Stimulated activated CD4-positive, alpha-beta T cell treated with anti-CD3 and anti-CD28 coated beads, Interleukin-4, amount 100 ng/mL, for 4 hours (primary cell): ENCODE data around the gene TP53I13.

Source experiments
- DNase-seq, 2 experiments: peaks; one replicate each; pipeline ENCODE4 v3.0.0-alpha.2; 2020

TP53I13 gene

DNA sequence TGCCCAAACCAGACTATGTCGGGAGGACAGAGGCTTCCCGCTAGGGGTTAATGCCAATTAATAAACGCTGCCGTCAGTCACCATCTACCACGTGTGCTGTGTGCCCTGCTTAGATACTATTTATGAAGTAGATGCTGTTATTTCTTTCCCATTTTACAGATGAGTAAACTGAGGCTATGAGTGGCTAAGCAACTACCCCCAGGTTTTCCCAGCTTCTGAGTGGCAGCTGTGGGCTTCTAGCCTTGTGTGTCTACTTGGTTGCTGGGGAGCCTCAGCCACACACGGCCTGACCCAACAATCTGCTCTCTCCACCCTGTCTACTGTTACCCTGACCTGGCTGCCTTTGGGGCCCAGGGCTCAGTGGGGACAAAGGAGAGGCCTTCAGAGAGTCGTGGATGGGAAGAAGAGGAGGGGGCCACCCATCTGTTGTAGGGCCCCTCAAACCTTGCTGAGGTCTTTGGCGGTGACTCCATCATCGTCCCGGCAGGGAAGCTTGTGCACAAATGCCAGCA, 13.8 kb downstream of the TP53I13 start:
- DNase-seq, result no peak

DNA sequence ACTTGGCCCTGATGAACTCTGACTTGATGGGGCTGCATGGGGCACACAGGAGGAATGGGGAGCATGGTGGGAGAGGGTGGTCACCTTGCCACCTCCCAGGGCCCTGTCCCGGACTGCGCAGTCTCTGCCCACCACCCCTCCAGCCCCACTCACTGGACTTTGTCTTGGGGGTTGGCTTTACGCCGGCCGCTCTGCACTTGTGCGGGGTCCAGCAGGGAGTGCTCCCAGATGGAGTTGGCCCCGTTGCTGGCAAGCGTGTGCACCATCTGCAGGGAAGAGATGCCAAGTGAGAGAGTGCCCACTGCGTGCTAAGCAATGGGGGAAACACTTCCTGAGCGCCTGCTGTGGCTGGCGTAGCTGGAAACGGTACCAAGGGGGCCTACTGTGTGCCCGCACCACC, 14.3 kb downstream of the TP53I13 start:
- no peak for DNase-seq

DNA sequence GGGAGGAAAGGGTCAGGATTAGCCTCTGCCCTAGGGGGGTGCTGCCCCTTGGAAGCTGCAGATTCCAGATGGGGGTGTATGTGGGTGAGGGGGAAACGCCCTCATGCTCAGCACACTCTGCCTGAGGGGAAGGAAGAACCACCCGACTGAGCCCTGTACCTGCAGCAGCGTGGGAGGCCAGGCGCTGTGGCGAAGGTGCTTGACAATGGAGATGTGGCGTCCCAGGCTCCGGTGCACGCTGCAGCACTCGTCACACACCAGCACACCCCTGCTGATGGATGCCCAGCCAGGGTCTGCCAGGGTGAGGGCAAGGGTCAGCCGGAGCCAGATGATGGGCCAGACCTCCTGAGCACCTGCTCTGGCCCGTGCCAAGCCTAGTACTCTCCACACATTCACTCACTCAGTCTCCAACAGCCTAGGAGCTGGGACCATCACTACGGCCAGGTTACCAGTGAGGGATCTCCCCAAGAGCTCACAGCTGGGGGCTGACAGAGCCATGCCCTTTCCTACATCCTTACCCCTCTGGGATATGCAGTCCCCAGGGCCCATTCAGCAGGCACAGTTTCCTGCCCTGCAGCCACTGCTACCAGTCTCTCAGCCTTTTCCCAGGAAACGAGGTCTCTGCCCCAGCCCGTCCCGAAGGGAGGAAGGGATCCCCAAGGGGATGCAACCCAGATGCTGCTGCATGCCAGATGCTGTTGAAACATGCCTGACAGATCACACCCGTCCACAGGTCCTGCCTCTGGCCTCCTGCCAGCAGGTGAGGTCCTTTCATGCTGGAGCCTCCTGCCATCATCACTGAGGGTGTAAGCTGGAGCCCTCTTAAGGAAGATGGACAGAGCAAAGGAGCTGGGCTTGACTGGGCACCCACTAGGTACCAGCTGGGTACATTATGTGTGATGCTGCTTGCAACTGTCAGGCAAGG, 15.1 kb downstream of the TP53I13 start:
- no peak for DNase-seq

DNA sequence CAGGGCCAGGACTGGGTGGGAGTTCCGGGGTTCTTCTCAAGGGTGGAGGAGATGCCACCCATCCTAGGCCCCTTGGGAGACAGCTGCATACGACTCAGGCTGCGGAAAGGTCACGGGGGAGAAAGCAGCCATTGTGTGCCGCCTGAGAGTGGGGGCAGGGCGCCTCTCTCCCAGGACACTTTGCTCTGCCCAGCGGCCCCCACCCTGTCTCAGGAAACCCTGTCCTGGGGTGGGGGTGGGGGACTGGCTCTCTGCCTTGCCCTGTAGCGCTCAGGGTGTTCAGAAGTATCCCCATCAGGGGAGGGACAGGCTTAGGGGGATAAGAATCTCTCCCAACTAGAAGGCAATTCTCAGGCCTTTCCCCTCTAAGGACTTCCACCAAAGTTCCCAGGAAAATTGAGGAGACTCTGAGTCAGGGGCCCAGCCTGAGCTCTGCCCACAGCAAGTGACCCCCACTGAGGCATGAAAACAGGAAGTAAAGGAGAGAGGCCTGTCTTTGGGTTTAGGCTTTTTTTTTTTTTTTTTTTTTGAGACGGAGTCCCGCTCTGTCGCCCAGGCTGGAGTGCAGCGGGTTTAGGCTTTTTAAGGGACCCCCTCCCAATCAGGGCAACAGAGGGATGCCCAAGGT, 16.1 kb downstream of the TP53I13 start:
- DNase-seq, result no peak

DNA sequence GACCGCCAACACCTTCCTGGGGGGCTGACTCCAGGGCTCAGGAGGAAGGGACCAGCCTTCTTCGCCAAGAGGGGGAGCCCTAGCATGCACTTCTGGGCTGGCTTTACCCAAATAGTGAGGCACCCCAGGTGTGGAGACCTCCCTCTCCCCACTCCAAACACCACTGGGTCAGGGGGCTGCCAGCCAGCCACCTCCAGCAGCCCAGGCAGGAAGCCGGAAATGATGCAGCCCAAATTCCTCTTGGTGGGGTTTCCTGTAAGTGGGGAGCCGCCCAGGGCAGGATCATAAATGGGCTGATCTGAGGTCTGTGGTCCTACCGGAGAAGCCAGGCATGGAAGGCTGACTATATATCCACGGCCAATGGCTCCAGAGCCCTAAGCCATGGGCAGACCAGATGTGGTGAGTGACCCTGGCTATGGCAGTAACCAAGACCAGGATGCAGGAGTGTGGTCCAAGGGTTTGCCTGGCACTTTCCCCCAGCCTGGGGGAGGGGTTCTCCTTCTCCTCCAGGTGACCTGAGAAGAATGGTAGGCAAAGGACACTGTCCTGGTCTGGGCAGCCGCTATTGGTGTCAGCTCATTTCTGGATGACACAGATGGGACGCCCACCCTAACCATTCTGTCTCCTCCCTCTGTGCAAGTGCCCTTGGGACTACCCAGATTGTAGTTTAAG, 16.7 kb downstream of the TP53I13 start:
- peak in 1 of 2 experiments; percentile 36 for DNase-seq

DNA sequence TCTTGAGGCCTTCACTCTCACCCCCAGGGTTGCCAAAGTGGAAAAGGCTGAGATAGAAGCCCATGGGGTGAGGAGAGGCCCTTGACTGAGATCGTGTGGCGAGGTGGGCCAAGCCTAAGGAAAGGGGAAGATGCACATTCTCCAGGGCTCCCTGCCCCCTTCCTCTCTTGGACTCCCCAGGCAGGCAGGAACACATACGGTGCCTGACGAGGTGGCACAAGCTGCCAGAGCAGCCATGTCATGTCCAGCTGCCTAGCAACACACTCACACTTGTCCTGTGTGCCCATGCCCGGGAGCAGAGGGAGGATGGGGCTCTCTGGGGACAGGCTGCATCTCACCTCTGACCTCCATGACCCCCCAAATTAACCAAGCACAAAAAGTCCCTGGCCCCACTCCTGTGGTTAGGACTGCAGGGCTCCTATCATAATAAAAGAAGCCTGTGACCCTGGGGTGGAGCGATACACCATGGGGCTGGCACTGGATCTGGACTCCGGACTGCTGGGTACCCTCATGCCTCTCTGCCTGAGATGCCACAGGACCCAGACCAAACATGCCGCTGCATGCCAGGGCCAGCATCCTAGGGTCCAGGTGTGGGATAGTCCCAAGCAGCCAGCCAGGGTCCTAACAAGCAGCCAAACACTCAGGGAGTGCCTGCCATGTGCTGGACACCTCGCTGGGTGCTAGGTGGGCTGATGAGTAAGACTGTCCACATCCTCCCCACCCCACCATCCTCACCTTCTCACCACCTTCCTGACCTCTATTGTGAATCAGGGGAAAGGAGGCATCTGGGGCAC, 18.4 kb downstream of the TP53I13 start:
- DNase-seq, result no peak

DNA sequence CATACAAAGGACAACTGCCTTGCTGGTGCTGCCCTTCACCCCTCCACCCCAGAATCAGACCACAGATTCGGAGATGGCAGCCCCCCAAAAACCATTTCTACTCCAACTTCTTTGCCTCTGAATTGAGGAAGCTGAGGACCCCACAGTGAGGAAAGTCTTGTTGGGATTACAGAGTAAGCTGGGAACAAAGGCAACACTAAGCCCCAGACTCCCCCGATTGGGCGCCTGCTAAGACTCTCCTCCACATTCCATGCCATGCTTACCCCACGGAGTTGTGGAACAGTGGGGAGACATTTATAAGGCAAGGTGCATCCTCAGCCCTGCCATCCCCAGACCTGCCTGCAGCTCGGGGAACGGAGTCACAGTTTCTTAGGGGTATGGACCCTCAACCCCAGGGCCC, 19.1 kb downstream of the TP53I13 start:
- DNase-seq, result no peak

DNA sequence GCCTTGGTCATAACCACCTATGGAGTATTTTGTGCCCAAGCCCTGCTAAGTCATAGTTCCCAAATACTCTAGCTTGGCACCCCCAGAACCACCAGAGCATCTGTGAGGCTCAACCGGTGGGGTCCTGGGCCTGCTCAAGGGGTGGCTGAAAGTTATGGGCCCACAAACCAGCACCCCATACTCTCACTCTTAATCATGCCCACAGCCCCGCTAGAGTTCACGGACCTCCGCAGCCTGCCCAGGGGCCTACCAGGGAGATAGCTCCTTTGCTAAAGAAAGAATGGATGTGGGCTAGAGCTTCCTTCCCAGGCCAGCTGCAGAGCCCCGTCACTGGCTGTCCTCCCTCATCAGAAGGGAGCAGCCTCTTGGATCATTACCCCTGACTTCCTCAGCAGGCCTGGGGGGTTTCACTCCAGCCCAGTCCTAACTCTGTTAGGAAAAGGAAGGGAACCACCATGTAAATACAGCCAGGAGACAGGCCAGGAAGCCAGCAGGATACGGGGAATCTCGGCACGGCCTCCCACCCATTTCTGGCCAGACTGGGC, 19.6 kb downstream of the TP53I13 start:
- DNase-seq, result no peak

DNA sequence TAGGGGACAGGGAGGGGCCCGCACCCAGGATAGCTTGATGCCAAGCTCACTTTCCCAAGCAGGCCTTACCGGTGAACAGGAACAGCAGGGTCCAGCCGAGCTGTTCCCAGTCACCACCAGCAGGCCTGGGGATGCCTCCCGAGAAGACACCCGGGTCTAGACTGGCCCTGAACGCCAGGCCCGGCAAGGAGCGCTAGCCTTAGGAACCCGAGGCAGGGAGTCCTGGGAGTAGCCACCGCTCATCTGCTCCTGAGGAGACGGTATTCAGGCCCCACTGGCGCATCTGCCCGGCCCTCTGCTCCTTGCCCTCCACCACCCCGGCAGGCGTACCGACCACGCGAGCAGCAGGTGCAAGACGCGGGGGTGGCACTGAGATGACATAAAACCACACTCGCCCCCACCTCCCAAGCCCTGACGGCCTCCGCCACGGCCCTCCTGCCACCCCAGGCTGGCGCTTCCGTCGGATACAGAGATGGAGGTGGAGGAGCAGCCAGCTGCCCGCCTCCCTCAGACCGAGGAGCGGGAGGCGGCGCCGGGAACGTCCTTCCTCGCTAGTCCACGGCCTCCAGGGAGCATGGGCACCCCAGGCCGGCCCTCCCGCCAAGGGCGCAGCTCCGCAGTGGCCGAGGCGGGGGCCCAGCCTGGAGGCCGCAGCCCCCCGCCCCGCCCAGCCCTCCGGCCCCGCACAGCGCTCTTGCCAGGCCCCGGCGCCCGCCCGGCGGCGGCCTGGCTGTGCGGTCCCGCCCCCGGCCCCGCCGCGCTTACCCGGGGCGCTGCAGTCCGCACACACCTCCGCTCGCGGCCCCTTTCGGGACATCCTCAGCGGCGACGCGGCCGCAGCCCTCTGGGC, 20.3 kb downstream of the TP53I13 start:
- DNase-seq, result peak; percentile 57 to 80

DNA sequence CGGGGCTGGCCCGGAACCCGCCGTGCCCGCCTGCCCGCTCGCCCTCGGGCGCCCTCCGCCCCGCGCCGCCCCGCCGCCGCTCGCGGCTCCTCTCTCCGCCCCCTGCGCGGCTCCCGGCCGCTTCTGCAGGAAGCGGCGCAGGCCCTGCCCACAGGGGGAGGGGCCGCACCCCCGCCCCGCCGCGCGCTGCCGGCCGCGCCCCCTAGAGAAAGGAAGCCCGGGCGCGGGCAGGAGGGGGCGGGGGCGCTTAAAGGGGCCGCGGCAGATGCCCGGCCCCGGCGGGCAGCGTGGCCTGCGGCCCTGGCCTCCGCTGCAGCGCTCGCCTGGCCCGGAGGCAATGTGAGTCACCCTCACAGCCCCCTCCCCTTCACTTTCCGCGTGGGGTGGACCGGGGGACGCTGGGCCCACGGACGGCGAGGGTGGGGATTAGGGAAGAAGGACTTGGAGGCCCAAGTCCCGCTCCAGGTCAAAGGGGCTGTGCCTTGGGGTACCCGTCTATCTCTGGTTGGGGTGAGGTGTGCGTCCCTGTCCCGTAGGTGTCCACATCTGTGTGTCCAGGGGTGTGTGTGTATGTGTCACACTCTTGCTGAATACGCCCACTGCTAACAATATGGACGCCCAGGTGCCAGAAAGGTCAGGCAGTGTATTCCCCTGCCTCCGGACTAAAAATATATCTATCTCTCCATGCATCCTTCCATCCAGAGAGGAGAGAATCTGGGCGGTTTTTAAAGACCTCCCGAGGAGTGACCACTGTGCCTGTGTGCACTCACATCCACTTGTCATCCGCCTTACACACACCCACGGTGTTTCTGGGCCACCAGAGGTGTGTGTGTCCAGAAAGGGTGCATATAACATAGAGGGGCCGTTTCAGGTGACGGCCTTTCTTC, 21.3 kb downstream of the TP53I13 start, which contains the start of gene GIT1:
Gene GIT1 (minus strand): TSS at position 125 of the 887 bp plus-strand sequence. CDS start 270 bp downstream, outside the sequence.
- peak; percentile 82 to 84 for DNase-seq

DNA sequence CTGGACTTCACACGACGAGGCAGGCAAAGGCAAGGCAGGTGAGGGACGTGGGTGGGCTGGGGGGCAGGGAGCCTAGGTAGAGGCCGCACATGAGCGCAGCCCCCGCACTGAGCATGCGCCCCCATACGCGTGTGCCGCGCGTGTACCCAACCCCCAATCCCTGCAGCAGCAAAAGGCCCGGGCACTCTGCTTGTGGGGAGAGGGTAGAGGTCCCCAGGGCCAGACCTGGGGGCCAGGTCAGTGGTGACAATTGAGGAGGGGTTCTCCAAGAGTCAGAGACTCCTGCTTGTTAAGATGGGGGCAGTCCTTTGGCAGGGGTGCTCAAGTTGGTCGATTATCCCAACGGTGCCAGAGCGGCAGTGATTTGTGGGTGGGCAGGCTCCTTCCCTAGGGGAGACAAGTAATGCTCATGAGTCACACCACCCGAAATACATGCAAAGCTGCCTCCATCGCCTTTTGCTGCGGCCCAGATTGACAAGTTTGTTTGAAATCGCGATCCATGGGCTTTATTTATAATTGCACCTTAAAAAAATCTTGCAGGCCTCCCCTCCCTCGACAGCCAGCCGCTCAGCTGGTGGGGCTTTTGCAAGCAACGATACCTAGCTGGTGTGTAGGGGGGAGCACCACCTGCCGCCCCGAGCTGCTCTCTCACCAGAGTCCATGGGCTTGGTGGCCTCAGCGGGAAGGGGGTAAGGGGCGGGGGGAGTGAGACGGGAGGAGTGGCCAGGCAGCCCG, 22.1 kb downstream of the TP53I13 start:
- DNase-seq, result no peak

DNA sequence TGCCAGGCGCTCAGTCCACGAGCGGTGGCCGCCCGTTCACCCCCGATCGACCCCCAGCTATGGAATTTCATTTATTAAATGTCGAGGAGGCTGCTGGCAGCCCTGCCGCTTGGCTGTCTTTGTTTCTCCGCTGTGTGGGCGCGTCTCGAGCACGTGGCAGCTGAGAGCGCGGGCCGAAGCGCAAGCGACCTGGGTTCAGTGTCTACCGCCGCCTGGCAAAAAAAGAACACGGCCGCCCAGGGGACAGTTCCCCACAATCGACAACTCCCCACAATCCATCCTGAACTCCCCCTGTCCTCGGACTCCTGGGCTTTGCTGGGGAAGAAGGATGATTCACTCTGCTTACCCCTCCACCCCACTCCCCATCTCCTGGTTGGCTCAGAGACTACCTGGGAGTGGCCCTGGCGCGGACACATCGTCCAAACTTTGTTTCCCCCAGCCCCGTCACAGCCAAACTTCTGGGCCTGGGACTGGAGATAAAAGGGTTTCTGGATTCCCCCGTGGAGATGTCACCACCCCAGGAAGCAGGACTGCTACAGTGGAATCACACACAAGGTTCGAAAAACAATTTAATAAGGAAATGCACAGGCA, 22.7 kb downstream of the TP53I13 start:
- peak; percentile 51 to 55 for DNase-seq

DNA sequence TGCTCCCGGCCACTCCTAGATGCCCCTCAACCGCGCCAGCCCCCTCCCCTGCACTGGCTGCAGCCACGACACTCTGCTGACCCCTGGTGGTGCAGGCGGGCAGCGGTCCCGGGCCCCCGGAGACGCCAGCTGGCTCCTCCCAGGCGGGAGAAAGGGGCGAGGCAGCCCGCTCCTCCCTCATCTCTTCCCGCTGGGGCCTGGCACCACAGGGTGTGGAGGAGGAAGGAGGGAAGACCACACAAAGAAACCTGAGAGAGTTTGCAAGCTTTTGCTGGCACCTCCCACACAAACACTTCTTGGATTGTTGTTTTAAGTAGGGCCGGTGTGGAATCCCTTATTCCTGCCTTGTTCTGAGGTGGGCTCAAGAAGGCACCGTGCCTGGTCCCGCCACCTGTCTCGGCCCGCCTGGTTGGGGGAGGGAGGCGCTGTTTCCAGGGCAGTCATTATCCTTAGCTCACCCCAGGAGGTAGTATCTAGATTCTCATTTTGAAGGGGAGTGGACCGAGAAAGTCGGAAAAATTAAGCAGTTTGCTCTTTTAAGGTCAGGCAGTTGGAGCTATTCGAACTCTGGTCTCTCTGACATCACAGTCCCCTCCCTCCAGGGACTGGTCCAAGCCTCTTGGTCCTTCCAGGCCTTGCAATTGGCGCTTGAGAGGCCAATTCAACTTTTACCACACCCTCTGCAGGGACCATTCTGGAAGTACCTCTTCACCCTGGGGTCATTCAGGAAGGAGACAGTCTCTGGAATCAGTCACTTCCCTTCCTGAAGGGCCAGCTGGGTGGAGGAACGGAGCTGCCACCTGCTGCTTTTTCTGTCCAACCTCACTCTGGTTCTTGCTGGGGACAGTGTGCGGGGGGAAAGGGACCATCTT, 23.5 kb downstream of the TP53I13 start:
- peak; percentile 67 to 83 for DNase-seq

DNA sequence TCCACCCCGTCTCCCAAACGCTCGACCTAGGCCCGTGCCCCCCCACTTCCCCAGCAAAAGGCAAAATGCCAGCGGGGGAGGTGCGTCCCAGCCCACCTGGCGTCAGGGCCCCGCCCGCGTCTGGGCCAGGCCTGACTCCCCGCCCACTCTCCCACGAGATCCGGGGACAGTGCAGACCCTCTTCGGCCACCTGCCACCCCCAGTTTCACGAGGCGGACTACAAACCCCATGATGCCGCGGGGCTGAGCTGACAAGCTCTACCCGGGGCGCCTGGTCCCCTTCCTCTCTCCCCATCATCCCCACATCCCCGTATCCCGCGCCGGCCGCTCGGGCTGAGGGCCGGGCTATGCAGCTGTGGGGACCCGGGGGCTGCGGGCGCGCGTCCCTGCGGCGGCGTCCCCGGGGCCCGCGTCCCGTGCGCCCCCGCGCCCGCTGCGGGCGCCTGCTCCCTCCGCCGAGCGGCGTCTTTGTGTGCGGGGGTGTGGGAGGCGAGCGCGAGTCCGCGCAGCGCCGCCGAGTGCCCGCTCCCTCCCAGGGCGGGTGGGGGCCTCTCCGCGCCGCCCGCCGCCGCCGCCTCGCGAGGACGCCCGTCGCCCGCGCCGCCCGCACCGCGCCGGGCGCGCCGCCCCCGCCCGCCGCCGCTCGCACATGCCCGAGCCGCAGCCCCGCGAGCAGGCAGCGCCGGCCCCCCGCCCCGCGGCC, 24.5 kb downstream of the TP53I13 start, which contains the start of gene ANKRD13B:
Gene ANKRD13B (plus strand): TSS at position 283 of the 702 bp plus-strand sequence. CDS start 490 bp downstream, outside the sequence.
- peak; percentile 39 to 56 for DNase-seq

DNA sequence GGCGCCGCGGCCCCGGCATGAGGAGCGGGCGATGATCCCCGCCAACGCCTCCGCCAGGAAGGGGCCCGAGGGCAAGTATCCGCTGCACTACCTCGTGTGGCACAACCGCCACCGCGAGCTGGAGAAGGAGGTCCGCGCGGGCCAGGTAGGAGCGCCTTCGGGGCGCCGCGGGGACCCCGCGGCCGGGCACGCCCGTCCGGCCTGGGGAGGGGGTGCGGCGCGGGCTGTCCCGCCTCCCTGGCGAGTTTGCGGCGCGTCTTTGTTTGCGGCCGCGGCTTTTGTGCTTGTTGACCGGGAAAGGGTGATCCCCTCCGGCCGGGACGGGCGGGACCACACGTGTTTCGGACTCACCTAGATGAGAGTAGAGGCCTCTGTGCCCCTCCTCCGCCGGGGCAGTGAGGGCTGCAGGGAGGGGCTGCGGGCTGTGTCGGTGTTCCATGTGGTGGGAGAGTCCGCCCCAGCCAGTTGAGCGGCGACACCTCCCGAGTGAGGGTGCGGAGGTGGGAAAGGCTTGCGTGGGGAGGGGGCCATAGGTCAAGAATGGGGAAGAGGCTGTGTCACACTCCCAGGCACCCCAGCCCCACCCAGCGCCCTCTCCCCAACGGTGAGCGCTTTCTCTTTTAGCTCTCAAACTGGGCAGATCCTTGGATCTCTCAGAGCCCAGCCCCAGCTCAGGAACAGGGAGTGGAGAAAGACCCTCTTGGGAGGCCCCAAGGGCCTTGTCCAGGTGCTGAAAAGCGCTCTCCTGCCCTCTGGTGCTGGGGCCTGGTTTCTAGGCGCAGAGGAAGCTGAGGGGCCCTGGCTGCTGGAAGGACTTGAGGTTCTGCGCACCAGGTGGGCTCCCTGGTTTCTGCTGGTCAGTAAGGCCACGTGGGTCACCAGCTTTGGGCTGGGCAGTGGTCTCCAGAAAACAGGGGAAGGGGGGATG, 25.4 kb downstream of the TP53I13 start:
- peak in 1 of 2 experiments; percentile 31 for DNase-seq
